H1 (cell line): ENCODE measurements around the gene LIPG. TPM values are rescaled to one million over a fixed set of nuclear protein-coding genes. Genes with fewer than 3 reads are reported as not detected.

Source experiments
- CTCF ChIA-PET: fragments of 300-600 bp; sonication (Branson Sonifier 250); formaldehyde crosslinking; loops from one replicate; lab custom pipeline; 2021; ENCODE audit not compliant: partially characterized antibody; lab: Charles Lee
- POLR2A ChIA-PET: fragments of 300-600 bp; sonication (Branson Sonifier 250); formaldehyde crosslinking; loops from one replicate; lab custom pipeline; 2021; ENCODE audit warnings: inconsistent platforms; ENCODE audit not compliant: partially characterized antibody; lab: Charles Lee
- DNase-seq, 2 experiments: peaks; one replicate each; pipeline versions ENCODE4 v3.0.0 to v3.0.0-alpha.2; 2010 to 2022; ENCODE audit warnings: low spot score in 2 of 2, low read depth in 1 of 2, mixed read lengths in 1 of 2
- FAIRE-seq: peaks from 2 replicates; lab custom pipeline; 2011; peaks lifted over from hg19 to GRCh38; lab: Jason Lieb, UNC
- H2AFZ ChIP-seq: 2 replicates; pipeline ENCODE4 v1.8.1; 2012; ENCODE audit warnings: low read length, inconsistent platforms
- H2AK5ac ChIP-seq: 2 replicates; pipeline ENCODE4 v1.6.1; 2013; ENCODE audit warnings: low read depth, low read length
- H2BK120ac ChIP-seq: replicated peaks from 2 replicates; pipeline ENCODE3; 2013; ENCODE audit warnings: low read depth, low read length, inconsistent platforms
- H2BK12ac ChIP-seq: 2 replicates; pipeline ENCODE4 v1.6.1; 2013; ENCODE audit warnings: low read depth, low read length
- H2BK15ac ChIP-seq: 2 replicates; pipeline ENCODE4 v1.6.1; 2013; ENCODE audit warnings: low read length
- H2BK20ac ChIP-seq: 2 replicates; pipeline ENCODE4 v1.6.1; 2013; ENCODE audit warnings: low read length
- H2BK5ac ChIP-seq: 2 replicates; pipeline ENCODE4 v1.6.1; 2013; ENCODE audit warnings: low read depth, low read length
- H3K14ac ChIP-seq: 2 replicates; pipeline ENCODE4 v1.6.1; 2013; ENCODE audit warnings: inconsistent platforms; ENCODE audit not compliant: insufficient read length
- H3K18ac ChIP-seq: 2 replicates; pipeline ENCODE4 v1.6.1; 2013; ENCODE audit warnings: low read length; ENCODE audit errors: extremely low read depth
- H3K23ac ChIP-seq: 2 replicates; pipeline ENCODE4 v1.6.1; 2013; ENCODE audit warnings: inconsistent platforms; ENCODE audit not compliant: insufficient read length
- H3K23me2 ChIP-seq: 2 replicates; pipeline ENCODE4 v1.6.1; 2013; ENCODE audit warnings: low read depth, low read length
- H3K27ac ChIP-seq: 2 replicates; pipeline ENCODE4 v1.6.1; 2011; ENCODE audit warnings: low read depth, low read length, inconsistent platforms
- H3K27me3 ChIP-seq, 4 experiments: replicated peaks in 1 of 4; 1 replicate in 1 of 4; 2 replicates in 3 of 4; pipeline versions ENCODE4 v1.6.1 to v1.8.1; 2011 to 2013; ENCODE audit warnings: low read length in 3 of 4, mild to moderate bottlenecking in 3 of 4, inconsistent platforms in 2 of 4, mixed read lengths in 2 of 4, moderate library complexity in 1 of 4; ENCODE audit not compliant: control insufficient read depth in 3 of 4, insufficient read depth in 3 of 4; ENCODE audit errors: extremely low read depth in 1 of 4
- H3K36me3 ChIP-seq, 4 experiments: 2 replicates each; pipeline versions ENCODE4 v1.6.1 to v1.8.1; 2011 to 2013; ENCODE audit warnings: mild to moderate bottlenecking in 4 of 4, low read length in 3 of 4, moderate library complexity in 2 of 4, control low read depth in 1 of 4, inconsistent platforms in 1 of 4; ENCODE audit not compliant: insufficient read depth in 4 of 4, control insufficient read depth in 2 of 4
- H3K4ac ChIP-seq: replicated peaks from 2 replicates; pipeline ENCODE3; 2013; ENCODE audit warnings: low read length, low read depth, mixed read lengths, inconsistent platforms; ENCODE audit not compliant: insufficient read length
- H3K4me1 ChIP-seq, 4 experiments: replicated peaks in 1 of 4; 1 replicate in 1 of 4; 2 replicates in 3 of 4; pipeline versions ENCODE4 v1.6.1 to v1.8.1; 2011 to 2013; ENCODE audit warnings: low read length in 3 of 4, inconsistent platforms in 2 of 4, mixed read lengths in 1 of 4; ENCODE audit not compliant: insufficient read depth in 4 of 4, control insufficient read depth in 3 of 4
- H3K4me2 ChIP-seq, 2 experiments: 2 replicates each; pipeline versions ENCODE4 v1.6.1 to v1.8.1; 2011 to 2013; ENCODE audit warnings: low read depth in 2 of 2, low read length in 2 of 2, control low read depth in 1 of 2, inconsistent platforms in 1 of 2, mild to moderate bottlenecking in 1 of 2; ENCODE audit not compliant: insufficient read depth in 1 of 2
- H3K4me3 ChIP-seq, 4 experiments: fragments of 200-600, 300-600 bp in 1 of 4; sonication (generic), shearing (Covaris generic), sonication (Bioruptor Twin) in 1 of 4; 2 replicates each; pipeline versions ENCODE4 v1.5.1 to v1.8.1; 2011 to 2016; ENCODE audit warnings: low read length in 4 of 4, low read depth in 3 of 4, control low read depth in 2 of 4, inconsistent platforms in 2 of 4, mild to moderate bottlenecking in 2 of 4, mixed read lengths in 1 of 4, moderate library complexity in 1 of 4; ENCODE audit not compliant: insufficient read depth in 2 of 4; ENCODE audit errors: extremely low read depth in 1 of 4
- H3K56ac ChIP-seq: replicated peaks from 2 replicates; pipeline ENCODE3; 2013; ENCODE audit warnings: low read depth, mild to moderate bottlenecking, mixed read lengths, low read length, inconsistent platforms; ENCODE audit not compliant: insufficient read length
- H3K79me1 ChIP-seq: 2 replicates; pipeline ENCODE4 v1.6.1; 2013; ENCODE audit warnings: low read depth, low read length, control low read depth
- H3K79me2 ChIP-seq, 2 experiments: 2 replicates each; pipeline versions ENCODE4 v1.6.1 to v1.8.1; 2012 to 2013; ENCODE audit warnings: low read length in 2 of 2, mild to moderate bottlenecking in 2 of 2, inconsistent platforms in 1 of 2; ENCODE audit not compliant: insufficient read depth in 2 of 2, control insufficient read depth in 1 of 2
- H3K9ac ChIP-seq, 4 experiments: replicated peaks in 1 of 4; 1 replicate in 1 of 4; 2 replicates in 3 of 4; pipeline versions ENCODE4 v1.6.1 to v1.8.1; 2011 to 2013; ENCODE audit warnings: low read depth in 3 of 4, low read length in 3 of 4, control low read depth in 2 of 4, mild to moderate bottlenecking in 2 of 4, moderate library complexity in 2 of 4, inconsistent platforms in 1 of 4; ENCODE audit errors: extremely low read depth in 1 of 4
- H3K9me3 ChIP-seq, 2 experiments: 2 replicates each; pipeline versions ENCODE4 v1.6.1 to v1.8.1; 2012 to 2013; ENCODE audit warnings: mild to moderate bottlenecking in 2 of 2, moderate library complexity in 2 of 2, control low read depth in 1 of 2, inconsistent platforms in 1 of 2, low read depth in 1 of 2, low read length in 1 of 2, mixed read lengths in 1 of 2; ENCODE audit not compliant: insufficient read depth in 2 of 2
- H4K20me1 ChIP-seq, 2 experiments: replicated peaks in 1 of 2; 2 replicates each; pipeline versions ENCODE3 to v1.8.1; 2011 to 2013; ENCODE audit warnings: inconsistent platforms in 2 of 2, low read length in 2 of 2, mild to moderate bottlenecking in 1 of 2; ENCODE audit not compliant: insufficient read depth in 2 of 2, control insufficient read depth in 1 of 2
- H4K5ac ChIP-seq: 2 replicates; pipeline ENCODE4 v1.6.1; 2013; ENCODE audit warnings: low read length, low read depth, mixed read lengths, inconsistent platforms; ENCODE audit not compliant: insufficient read length
- H4K8ac ChIP-seq: 2 replicates; pipeline ENCODE4 v1.8.0; 2013; ENCODE audit warnings: mild to moderate bottlenecking, moderate library complexity, low read length, inconsistent platforms; ENCODE audit not compliant: insufficient read depth; ENCODE audit errors: extremely low read depth
- H4K91ac ChIP-seq: replicated peaks from 2 replicates; pipeline ENCODE3; 2013; ENCODE audit warnings: low read length, mixed read lengths, inconsistent platforms; ENCODE audit not compliant: insufficient read length
- EGR1 ChIP-seq: IDR thresholded peaks from 2 replicates; pipeline ENCODE4 v1.6.1; 2011; ENCODE audit warnings: low read depth, low read length, borderline replicate concordance
- EP300 ChIP-seq, 2 experiments: IDR thresholded peaks; 1 replicate in 1 of 2; 2 replicates in 1 of 2; pipeline ENCODE4 v1.6.1; 2011 to 2012; ENCODE audit warnings: low read depth in 2 of 2, low read length in 2 of 2, mild to moderate bottlenecking in 2 of 2, borderline replicate concordance in 1 of 2, inconsistent platforms in 1 of 2, moderate library complexity in 1 of 2
- EZH2 ChIP-seq: fragments of 200-600 bp; sonication (generic); IDR thresholded peaks from 2 replicates; pipeline ENCODE4 v1.7.1; 2012; ENCODE audit warnings: low read depth, mild to moderate bottlenecking, moderate library complexity, low read length, inconsistent platforms; ENCODE audit not compliant: severe bottlenecking
- SIRT6 ChIP-seq: IDR thresholded peaks from one replicate; pipeline ENCODE4 v1.7.1; 2012; ENCODE audit warnings: low read length, inconsistent platforms
- TEAD4 ChIP-seq: IDR thresholded peaks from 2 replicates; pipeline ENCODE4 v1.6.1; 2012; ENCODE audit warnings: low read depth, low read length, inconsistent platforms, mixed read lengths
- WGBS, 2 experiments: shearing (Covaris generic) in 1 of 2; methylation state at CpG; one replicate each; pipeline versions ENCODE4 v1.1.6 to v1.1.7; 2013 to 2015; ENCODE audit warnings: low lambda C conversion rate in 2 of 2, mixed read lengths in 2 of 2, inconsistent platforms in 1 of 2, low coverage in 1 of 2, missing lambda C conversion rate in 1 of 2; ENCODE audit not compliant: insufficient replicate concordance in 2 of 2, insufficient coverage in 1 of 2, insufficient read length in 1 of 2; ENCODE audit errors: extremely low coverage in 1 of 2, missing lambda C conversion rate in 1 of 2; 5-methylcytosine and 5-hydroxymethylcytosine counted together
- polyA plus RNA-seq, 7 experiments: library from polyadenylated mRNA; depleted of rRNA in 3 of 7; stranded (reverse) in 5 of 7; unstranded in 2 of 7; fragments of >200 nt in 5 of 7; fragments of 200-250 nt in 2 of 7; gene quantifications; 1 replicate in 5 of 7; 2 replicates in 1 of 7; 4 replicates in 1 of 7; pipeline versions ENCODE4 v1.2.1 to v1.2.3, GENCODE V29; 2011 to 2013; ENCODE audit warnings: missing spikeins in 2 of 7, mixed read lengths in 2 of 7
- total RNA-seq: library from RNA; stranded (reverse); fragmentation: NEBNext Ultra II Directional; extraction: Animal tissue kit (Norgen Biotek cat#: 25700); gene quantifications from 2 replicates; pipeline ENCODE4 v1.2.1, GENCODE V29; 2021
- TF ChIP-seq, protein P1 (sequence below): IDR thresholded peaks from 2 replicates; pipeline ENCODE4 v1.6.1; 2012; ENCODE audit warnings: inconsistent platforms

The LIPG gene
- total and polyA plus RNA-seq, 2 of the 8 experiments (the other 6 are each of a cell fraction or from before 2014, with no cell fraction given): 9.2 to 9.8 TPM

DNA sequence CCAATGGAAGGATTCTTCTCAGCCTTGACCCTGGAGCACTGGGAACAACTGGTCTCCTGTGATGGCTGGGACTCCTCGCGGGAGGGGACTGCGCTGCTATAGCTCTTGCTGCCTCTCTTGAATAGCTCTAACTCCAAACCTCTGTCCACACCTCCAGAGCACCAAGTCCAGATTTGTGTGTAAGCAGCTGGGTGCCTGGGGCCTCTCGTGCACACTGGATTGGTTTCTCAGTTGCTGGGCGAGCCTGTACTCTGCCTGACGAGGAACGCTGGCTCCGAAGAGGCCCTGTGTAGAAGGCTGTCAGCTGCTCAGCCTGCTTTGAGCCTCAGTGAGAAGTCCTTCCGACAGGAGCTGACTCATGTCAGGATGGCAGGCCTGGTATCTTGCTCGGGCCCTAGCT, 28.8 kb downstream of the LIPG start:
- H2BK15ac ChIP-seq: no peak overlapping the region
- H3K27me3 ChIP-seq: no peaks in the 10 kb centered on the region
- WGBS, 2 experiments: 91% methylated on average over 10 of the region's 10 CpGs; no CpG with 5 or more reads in 1 of the 2 experiments

More for the DNA sequence above, 28.8 kb downstream of the LIPG start:
- Histone ChIP-seq H3K9me3 (no peaks in the 10 kb centered on the region), H3K4me2 (no peak overlapping the region), H4K91ac (no peak overlapping the region), H3K23me2 (no peaks in the 10 kb centered on the region), H2AFZ (no peak overlapping the region), H2BK12ac (no peak overlapping the region), H3K14ac (no peak overlapping the region), H4K8ac (no peak overlapping the region), H3K79me2 (no peaks in the 10 kb centered on the region), H4K20me1 (no peaks in the 10 kb centered on the region), H4K5ac (no peak overlapping the region), H3K9ac (no peak overlapping the region), H2BK120ac (no peak overlapping the region), H3K23ac (no peak overlapping the region), H3K4me1 (peaks cover 0 to 5% (median under 1%) of the 10 kb centered on the region in 4 experiments; a peak in 1 of 7 replicates), H3K18ac (no peak overlapping the region), H2BK20ac (no peak overlapping the region), H3K27ac (no peak overlapping the region), H3K56ac (no peak overlapping the region), H2AK5ac (no peak overlapping the region), H3K79me1 (no peaks in the 10 kb centered on the region), H3K36me3 (peaks cover 2 to 12% (median 7%) of the 10 kb centered on the region in 4 experiments; a peak in 5 of 8 replicates), H3K4me3 (no peak overlapping the region), H3K4ac (no peak overlapping the region), H2BK5ac (no peak overlapping the region)
- TF ChIP-seq SIRT6 (no peak), EGR1 (no peak), TEAD4 (no peak), EZH2 (no peak), EP300 (IDR thresholded peaks at IDR 0.05; ENCODE audit: borderline replicate concordance in 1 of 2, low read depth in 2 of 2, low read length in 2 of 2) (no peak)
- TF ChIP-seq, protein P1, sequence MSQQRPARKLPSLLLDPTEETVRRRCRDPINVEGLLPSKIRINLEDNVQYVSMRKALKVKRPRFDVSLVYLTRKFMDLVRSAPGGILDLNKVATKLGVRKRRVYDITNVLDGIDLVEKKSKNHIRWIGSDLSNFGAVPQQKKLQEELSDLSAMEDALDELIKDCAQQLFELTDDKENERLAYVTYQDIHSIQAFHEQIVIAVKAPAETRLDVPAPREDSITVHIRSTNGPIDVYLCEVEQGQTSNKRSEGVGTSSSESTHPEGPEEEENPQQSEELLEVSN: no peak
- ChIA-PET POLR2A (no interaction called here), CTCF (interaction anchor here (0.6 to 2.8 kb wide), 2 partner anchors 14 to 80 kb away, joined by 3 to 7 read pairs; no protein-coding TSS in a partner anchor)
- no peak for DNase-seq
- no peak for FAIRE-seq
